ENCODE results near the gene CEP104. TPM values are rescaled to one million over a fixed set of nuclear protein-coding genes. Genes with fewer than 3 reads are reported as not detected.

CEP104 gene
- total RNA-seq, 3 donors from 2014 or later: 24.0 to 33.8 (median 30.5) TPM

- no peaks in the 10 kb centered on the region for H3K9me3 ChIP-seq
Observed at GRCh38 chr1:3827813-3828307, 29.2 kb downstream of the CEP104 start.

GRCh38 chr1:3825356-3825755 lies 31.7 kb downstream of the CEP104 start:
- Histone ChIP-seq H3K4me3 (no peak overlapping the region), H3K4me1 (no peaks in the 10 kb centered on the region), H3K27ac (no peak overlapping the region), H3K36me3 (peaks cover 9% of the 10 kb centered on the region), H3K9me3 (no peaks in the 10 kb centered on the region), H3K27me3 (no peaks in the 10 kb centered on the region)
- intact Hi-C loops (cut with DNase I; ENCODE audit: low total_unique reads): no loop called here
- no peak for TF ChIP-seq POLR2AphosphoS5 (IDR thresholded peaks at IDR 0.05)
- no peak for TF ChIP-seq POLR2A (IDR thresholded peaks at IDR 0.05)
- no peak for TF ChIP-seq CTCF (IDR thresholded peaks at IDR 0.05)
- no peak for DNase-seq (ENCODE audit: low spot score in 2 of 2)

More at GRCh38 chr1:3827813-3828307, 29.2 kb downstream of the CEP104 start:
- no peak for TF ChIP-seq CTCF (IDR thresholded peaks at IDR 0.05)
- no peak for TF ChIP-seq POLR2AphosphoS5 (IDR thresholded peaks at IDR 0.05)
- TF ChIP-seq POLR2A (IDR thresholded peaks at IDR 0.05): no peak
- Histone ChIP-seq H3K4me1 (no peaks in the 10 kb centered on the region), H3K4me3 (no peak overlapping the region), H3K36me3 (peaks cover 9% of the 10 kb centered on the region), H3K27ac (no peak overlapping the region), H3K27me3 (no peaks in the 10 kb centered on the region)
- intact Hi-C loops (cut with DNase I; ENCODE audit: low total_unique reads): no loop called here
- no peak for DNase-seq (ENCODE audit: low spot score in 2 of 2)

- TF ChIP-seq CTCF (IDR thresholded peaks at IDR 0.05) (no peak), POLR2AphosphoS5 (IDR thresholded peaks at IDR 0.05) (no peak), POLR2A (IDR thresholded peaks at IDR 0.05) (no peak)
- Histone ChIP-seq H3K4me3 (no peak overlapping the region), H3K27me3 (no peaks in the 10 kb centered on the region), H3K27ac (no peak overlapping the region), H3K9me3 (no peaks in the 10 kb centered on the region), H3K36me3 (peaks cover 9% of the 10 kb centered on the region), H3K4me1 (no peaks in the 10 kb centered on the region)
- intact Hi-C loops (cut with DNase I; ENCODE audit: low total_unique reads): no loop called here
- no peak for DNase-seq (ENCODE audit: low spot score in 2 of 2)
Observed at GRCh38 chr1:3824650-3825049, 32.4 kb downstream of the CEP104 start.

- Histone ChIP-seq H3K36me3 (peaks cover 9% of the 10 kb centered on the region), H3K4me1 (no peaks in the 10 kb centered on the region), H3K4me3 (no peak overlapping the region), H3K27ac (no peak overlapping the region), H3K9me3 (no peaks in the 10 kb centered on the region), H3K27me3 (no peaks in the 10 kb centered on the region)
- intact Hi-C loops (cut with DNase I; ENCODE audit: low total_unique reads): no loop called here
- peak in 1 of 2 donors; percentile 12 for DNase-seq (ENCODE audit: low spot score in 2 of 2)
- TF ChIP-seq POLR2A (IDR thresholded peaks at IDR 0.05) (no peak), CTCF (IDR thresholded peaks at IDR 0.05) (no peak), POLR2AphosphoS5 (IDR thresholded peaks at IDR 0.05) (no peak)
Observed at GRCh38 chr1:3822421-3822820, 34.6 kb downstream of the CEP104 start.

- DNase-seq (ENCODE audit: low spot score in 2 of 2): no peak
- Histone ChIP-seq H3K27ac (no peak overlapping the region), H3K36me3 (peaks cover 9% of the 10 kb centered on the region), H3K27me3 (no peaks in the 10 kb centered on the region), H3K4me3 (no peak overlapping the region), H3K9me3 (no peaks in the 10 kb centered on the region), H3K4me1 (no peaks in the 10 kb centered on the region)
- intact Hi-C loops (cut with DNase I; ENCODE audit: low total_unique reads): no loop called here
- TF ChIP-seq CTCF (IDR thresholded peaks at IDR 0.05) (no peak), POLR2A (IDR thresholded peaks at IDR 0.05) (no peak), POLR2AphosphoS5 (IDR thresholded peaks at IDR 0.05) (no peak)
Observed at GRCh38 chr1:3821908-3822307, 35.1 kb downstream of the CEP104 start.
